Right renal cortex interstitium (tissue), 3 donors: ENCODE data around the gene IGF1. TPM values are rescaled to one million over a fixed set of nuclear protein-coding genes. Genes with fewer than 3 reads are reported as not detected.

ENCODE experiments used
- DNase-seq, 3 donors: peaks; one replicate each; pipeline ENCODE4 v3.0.0-alpha.2; 2013; ENCODE audit warnings: low read depth in 3 of 3, low spot score in 2 of 3
- polyA plus RNA-seq, 3 donors: library from polyadenylated mRNA; unstranded; fragments of 120-200 nt; gene quantifications; one replicate each; pipeline ENCODE4 v1.2.1, GENCODE V29; 2013; ENCODE audit not compliant: insufficient read length in 3 of 3

Gene IGF1
- polyA plus RNA-seq, 3 donors = 3.3 to 5.3 (median 4.8) TPM

- no peak for DNase-seq
These were observed 18.1 kb upstream of the IGF1 start for GRCh38 chr12:102498471-102498870.

- no peak for DNase-seq
These were observed 17.4 kb upstream of the IGF1 start for GRCh38 chr12:102497743-102498142.

GRCh38 chr12:102496591-102496990, 16.2 kb upstream of the IGF1 start:
- DNase-seq = no peak

- DNase-seq = no peak
These were observed 6.9 kb upstream of the IGF1 start for GRCh38 chr12:102487226-102487625.

GRCh38 chr12:102486153-102486552, 5.8 kb upstream of the IGF1 start:
- DNase-seq = no peak

GRCh38 chr12:102484428-102484958, 4.1 kb upstream of the IGF1 start:
- peak in 1 of 3 donors; percentile 36 for DNase-seq

GRCh38 chr12:102484017-102484416, 3.7 kb upstream of the IGF1 start:
- no peak for DNase-seq

GRCh38 chr12:102483466-102483865, 3.1 kb upstream of the IGF1 start:
- DNase-seq = no peak

- DNase-seq = no peak
These were observed 1.5 kb upstream of the IGF1 start for GRCh38 chr12:102481705-102482425.

GRCh38 chr12:102479939-102480338, 424 bp downstream of the IGF1 start:
- DNase-seq = no peak

GRCh38 chr12:102479099-102479885, 1.1 kb downstream of the IGF1 start:
- DNase-seq = no peak

- DNase-seq = no peak
These were observed 1.8 kb downstream of the IGF1 start for GRCh38 chr12:102478405-102479098.

- no peak for DNase-seq
These were observed 5.0 kb downstream of the IGF1 start for GRCh38 chr12:102475355-102475754.

- DNase-seq = no peak
These were observed 5.8 kb downstream of the IGF1 start for GRCh38 chr12:102474438-102475064.

GRCh38 chr12:102472496-102472895, 7.9 kb downstream of the IGF1 start:
- DNase-seq = no peak

- no peak for DNase-seq
These were observed 8.8 kb downstream of the IGF1 start for GRCh38 chr12:102471556-102471955.

- no peak for DNase-seq
These were observed 9.4 kb downstream of the IGF1 start for GRCh38 chr12:102470945-102471344.

- DNase-seq = no peak
These were observed 12.0 kb downstream of the IGF1 start for GRCh38 chr12:102468261-102468915.

- no peak for DNase-seq
These were observed 14.4 kb downstream of the IGF1 start for GRCh38 chr12:102465762-102466560.
